Measurements from ENCODE around the gene TRIM4. TPM values are rescaled to one million over a fixed set of nuclear protein-coding genes. Genes with fewer than 3 reads are reported as not detected.
"Not testable (repeated sequence)": the region's sequence is repeated elsewhere in the genome, so short reads cannot be mapped to it uniquely, and the experiment has no call there.

TRIM4 gene
- polyA plus RNA-seq, 12 donors = 14.4 to 24.5 (median 16.4) TPM; not detected in 1

DNA sequence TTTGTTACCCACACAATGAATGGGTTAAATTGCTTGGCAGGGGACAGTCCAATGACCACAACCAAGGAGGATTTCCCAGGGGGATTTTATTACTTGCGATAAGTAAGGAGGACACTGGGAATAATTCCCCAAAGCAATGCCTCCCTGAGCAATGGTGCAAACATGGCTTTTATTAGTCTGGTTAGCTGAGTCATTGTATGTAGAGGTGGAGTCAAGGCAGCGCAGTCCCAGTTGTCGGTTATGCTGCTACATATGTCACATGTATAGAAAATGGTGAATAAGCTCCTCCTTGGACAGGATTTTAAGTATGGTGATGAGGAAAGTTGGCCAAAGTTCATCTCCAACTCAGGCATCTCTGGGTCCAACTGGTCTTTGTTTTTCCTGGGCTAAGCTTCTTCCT lies 3.9 kb upstream of the TRIM4 start:
- DNase-seq = no peak

DNA sequence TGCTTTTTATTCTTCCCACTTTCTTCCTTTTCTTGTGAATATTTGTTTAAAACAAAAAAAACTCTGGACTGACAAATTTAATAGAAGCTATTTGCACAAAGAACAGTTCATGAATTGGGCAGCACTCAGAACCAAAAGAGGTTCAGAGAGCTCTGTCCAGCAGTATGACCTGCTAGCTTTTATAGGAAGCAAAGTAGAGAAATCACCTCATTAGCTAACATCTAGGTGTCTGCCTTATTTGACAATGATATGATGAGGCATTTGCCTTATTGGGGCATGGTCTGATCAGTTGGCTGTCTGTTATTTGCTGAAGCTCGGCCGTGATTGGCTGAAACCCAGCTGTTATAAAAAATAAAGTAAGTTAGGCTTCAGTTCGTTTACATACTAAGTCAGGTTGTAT lies 819 bp upstream of the TRIM4 start:
- peak; percentile 3 for DNase-seq

DNA sequence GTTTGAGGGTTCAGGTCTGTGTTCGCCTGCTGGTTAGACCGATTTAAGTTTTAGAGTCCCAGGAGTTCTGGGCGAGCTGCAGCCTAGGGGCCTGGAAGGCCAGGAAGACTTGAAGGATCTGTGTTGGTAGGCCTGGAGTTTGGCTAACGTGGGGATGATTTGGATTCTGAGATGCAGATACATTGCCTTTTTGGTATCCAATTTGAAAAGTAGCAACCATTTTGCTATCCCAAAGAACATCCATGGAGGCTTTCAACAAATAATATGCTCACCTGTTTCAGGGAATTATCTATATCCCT lies 433 bp upstream of the TRIM4 start:
- no peak for DNase-seq

DNA sequence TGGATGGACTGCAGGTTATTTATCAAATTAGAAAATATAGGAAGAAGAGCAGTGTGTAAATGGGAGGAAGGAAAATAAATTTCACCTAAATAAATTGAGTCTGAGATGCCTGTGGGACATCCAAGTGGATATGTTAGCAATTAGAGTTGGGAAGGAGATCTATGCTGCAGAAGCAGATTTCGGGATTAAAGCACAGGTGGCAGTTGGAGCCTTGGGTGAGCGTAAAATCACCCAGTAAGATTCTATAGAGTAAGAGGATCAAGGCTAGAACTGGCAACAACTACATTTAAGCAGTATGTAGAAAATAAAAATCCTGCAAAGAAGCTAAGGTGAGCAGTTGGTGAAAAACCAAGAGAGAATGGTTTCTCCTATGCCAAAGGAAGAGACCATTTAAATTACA lies 8.4 kb downstream of the TRIM4 start:
- no peak for DNase-seq

DNA sequence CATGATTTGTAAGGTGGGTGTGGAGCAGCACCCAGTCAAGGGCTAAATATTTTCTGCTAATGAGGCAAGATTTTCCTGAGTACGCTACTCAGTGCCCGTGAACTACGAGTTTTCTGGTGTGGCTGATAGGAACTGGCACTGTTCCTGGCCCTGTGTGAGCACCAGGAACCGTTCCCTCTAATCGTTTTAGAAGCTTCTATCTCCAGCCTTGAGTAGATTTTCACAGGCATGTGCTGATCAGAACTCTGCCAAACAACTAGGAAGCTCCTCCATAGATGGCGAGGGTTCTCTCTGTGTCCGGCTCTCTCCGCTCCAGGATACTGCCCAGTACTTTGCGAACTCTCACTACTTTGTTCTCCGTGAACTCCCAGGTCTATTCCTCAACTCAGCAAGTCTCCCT lies 17.7 kb downstream of the TRIM4 start:
- DNase-seq = no peak

DNA sequence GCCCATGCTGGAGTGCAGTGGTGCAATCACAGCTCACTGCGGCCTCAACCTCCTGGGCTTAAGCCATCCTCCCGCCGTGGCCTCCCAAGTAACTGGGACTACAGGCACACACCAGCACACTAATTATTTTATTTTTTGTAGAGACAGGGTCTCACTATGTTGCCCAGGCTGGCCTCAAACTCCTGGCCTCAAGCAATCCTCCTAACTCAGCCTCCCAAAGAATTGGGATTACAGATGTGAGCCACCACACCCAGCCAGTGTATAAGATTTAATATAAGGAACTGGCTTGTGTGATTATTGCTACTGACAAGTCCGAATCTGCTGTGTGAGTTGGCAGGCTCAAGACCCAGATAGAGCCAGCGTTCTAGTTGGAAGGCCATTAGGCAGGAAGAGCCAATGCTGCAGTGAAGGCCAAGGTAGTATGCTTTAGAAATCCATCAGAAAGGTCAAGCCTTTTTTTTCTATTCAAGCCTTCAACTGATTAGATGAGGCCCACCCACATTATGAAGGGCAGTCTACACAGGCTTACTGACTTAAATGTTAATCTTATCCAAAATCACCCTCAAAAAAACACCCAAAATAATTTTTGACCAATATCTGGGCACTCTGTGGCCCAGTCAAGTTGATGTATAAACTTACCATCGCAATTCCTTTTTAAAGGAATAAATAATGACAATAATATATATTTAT lies 19.4 kb downstream of the TRIM4 start:
- no peak for DNase-seq

DNA sequence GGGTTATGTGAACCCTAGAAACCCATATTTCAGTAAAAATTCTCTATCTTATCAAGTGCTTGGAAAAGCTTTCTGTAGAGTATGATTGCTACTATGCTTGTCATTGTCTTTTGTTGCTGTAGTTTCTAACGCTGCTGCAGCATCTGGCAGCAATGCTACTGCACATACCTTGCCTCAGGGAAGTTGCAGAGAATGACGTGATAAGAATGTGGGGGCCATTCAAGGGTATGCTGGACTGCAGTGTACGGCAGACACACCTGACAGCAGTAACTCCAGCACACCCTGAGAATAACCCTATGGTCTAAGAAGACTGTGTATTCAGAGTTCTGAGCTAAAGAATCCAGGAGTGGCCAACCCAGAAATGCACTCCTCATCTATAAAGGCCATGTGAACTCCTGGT lies 20.5 kb downstream of the TRIM4 start:
- no peak for DNase-seq

DNA sequence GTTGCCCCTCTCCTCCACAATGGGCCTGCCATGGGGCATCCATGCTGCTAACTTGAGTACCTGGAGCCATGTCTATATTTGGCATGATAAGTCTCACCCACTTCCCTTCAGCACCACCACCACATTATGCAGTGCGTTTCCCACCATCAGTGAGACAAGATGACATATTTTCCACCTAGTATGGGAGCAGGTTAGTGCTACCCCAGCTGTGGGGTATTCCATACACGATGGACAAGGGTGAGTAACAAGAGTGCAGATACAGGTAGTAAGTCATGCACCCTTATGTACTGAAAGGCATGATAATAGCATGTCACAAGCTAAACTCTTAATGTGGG lies 21.3 kb downstream of the TRIM4 start:
- DNase-seq = no peak

DNA sequence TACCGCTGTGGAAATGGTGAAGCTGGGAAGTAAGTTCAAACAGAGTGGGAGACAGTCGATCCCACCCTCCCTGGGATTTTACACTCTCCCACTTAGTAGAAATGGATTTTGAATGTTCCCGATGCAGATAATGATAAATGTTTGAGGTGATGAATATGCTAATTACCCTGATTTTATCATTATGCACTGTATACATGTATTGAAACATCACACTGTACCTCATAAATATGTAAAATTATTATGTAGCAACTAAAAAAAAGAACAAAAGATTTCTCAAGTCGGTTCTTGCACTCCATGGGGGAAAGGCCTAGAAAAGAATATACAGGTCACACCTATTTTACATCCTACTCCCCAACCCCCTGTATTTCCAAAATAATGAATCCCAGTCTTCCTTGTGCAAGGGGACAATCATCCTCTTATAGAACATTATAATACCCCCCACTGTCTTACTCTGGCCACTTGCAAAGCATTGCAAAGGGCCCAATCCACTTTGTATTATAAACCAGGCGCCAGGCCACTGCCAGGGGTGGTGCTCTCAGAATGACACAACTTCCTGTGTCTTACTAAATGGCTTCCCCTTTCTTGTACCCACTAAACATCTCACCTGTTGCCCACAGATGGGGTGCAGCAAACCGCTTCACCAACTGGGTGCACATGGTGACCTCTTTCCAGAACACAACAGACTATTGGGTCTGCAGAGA lies 21.9 kb downstream of the TRIM4 start:
- no peak for DNase-seq

DNA sequence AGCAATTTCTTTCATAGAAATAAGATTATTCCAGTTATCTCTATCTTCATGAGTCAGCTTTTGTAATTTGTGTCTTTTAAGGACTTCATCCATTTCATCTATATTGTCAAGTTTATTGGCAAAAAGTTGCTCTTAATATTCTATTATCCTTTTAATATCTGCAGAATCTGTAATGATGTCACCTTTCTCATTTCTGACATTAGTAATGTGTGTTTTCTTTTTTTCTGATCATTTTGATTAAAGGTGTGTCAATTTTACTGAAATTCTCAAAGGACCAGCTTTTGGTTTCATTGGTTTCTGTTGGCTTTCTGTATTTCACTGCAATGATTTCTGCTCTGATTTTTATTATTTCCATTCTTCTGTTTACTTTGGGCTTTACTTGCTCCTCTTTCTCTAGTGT lies 24.6 kb downstream of the TRIM4 start:
- DNase-seq = no peak

DNA sequence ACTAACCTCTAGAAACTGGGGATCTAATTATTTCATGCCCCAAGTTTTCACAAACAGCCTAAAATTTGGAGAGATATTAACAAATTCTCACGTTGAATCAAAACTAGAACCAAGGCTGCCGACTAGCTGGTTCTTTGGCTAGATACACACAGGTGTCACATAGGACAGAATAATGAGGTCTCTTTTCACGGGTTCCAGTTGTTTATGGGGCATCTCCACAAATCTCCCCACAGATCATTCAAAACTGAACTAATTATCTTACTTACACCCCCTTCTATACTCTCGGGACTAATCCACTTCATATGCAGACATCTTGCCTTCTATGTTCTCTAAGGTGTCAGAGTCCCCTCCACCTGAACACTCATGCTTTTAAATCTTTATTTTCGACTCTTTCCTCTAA lies 26.1 kb downstream of the TRIM4 start:
- no peak for DNase-seq

DNA sequence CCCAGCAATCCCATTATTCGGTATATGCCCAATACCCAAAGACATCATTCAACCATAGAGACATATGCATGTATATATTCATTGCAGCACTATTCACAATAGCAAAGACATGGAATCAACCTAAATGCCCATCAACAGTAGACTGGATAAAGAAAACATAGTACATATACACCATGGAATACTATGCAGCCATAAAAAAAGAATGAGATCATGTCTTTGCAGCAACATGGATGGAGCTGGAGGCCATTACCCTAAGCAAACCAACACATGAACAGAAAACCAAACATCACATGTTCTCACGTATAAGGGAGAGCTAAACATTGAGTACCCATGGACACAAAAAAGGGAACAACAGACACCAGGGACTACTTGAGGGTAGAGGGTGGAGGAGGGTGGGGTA lies 29.0 kb downstream of the TRIM4 start:
- DNase-seq = not testable (repeated sequence)

DNA sequence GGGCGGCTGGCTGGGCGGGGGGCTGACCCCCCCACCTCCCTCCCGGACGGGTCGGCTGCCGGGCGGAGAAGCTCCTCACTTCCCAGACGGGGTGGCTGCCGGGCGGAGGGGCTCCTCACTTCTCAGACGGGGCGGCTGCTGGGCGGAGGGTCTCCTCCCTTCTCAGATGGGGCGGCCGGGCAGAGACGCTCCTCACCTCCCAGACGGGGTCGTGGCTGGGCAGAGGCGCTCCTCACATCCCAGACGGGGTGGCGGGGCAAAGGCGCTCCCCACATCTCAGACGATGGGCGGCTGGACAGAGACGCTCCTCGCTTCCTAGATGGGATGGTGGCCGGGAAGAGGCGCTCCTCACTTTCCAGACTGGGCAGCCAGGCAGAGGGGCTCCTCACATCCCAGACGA lies 31.0 kb downstream of the TRIM4 start:
- DNase-seq = not testable (repeated sequence)

DNA sequence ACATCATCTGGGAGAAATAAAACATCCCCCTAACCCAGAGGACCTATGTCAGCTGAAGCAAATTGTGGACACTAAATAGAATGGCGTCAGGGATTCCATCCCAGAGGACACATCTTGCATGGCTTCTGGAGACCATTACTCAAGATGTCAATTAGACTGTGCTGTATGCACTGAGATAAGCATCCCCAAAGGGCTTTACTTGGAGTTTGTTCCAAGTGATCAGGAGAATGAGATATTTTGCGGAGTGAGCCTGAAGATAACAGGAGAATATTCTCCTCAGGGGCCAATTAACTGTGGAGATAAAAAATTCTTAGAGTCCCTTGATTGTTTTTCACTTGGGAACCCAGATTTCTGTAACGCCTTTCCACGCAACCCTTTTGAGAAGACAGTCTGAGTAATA lies 38.0 kb downstream of the TRIM4 start:
- no peak for DNase-seq

DNA sequence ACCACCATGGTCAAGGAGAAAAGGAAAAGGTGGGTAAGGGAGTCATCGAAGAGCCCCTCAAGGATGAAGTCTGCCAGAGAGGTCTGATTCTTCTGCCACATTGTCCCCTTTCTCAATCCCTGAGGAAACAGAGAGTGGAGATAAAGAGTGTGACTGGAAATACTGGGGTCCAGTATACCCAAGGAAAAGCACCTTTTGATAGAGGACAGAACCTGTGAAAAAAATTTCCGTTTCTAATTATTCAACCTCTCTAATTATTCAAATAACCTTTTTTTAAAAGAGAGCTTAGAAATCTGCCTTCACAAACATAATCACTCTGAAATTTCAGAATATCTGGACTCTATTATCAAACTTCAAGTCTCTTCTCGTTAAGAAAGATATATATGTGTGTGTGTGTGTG lies 42.4 kb downstream of the TRIM4 start, which contains the start of gene OR2AE1:
OR2AE1 (minus strand) TSS at position 101 of the 400 bp plus-strand sequence; CDS start at position 101, 0 bp downstream.
- DNase-seq = no peak

DNA sequence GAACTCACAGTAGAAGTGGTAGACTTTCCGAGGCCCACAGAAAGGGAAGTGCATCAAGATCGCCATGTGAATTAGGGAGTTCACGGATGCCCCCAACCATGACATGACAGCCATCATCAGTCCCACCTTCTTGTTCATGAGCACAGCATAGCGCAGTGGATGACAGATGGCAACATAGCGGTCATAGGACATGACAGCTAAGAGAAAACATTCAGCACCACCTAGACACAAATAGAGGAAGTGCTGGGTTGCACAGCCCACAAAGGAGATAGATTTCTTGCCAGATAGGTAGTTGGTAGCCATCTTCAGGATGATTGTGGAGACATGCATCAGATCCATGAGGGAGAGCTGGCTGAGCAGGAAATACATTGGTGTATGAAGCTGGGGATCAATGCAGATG lies 42.8 kb downstream of the TRIM4 start:
- no peak for DNase-seq

DNA sequence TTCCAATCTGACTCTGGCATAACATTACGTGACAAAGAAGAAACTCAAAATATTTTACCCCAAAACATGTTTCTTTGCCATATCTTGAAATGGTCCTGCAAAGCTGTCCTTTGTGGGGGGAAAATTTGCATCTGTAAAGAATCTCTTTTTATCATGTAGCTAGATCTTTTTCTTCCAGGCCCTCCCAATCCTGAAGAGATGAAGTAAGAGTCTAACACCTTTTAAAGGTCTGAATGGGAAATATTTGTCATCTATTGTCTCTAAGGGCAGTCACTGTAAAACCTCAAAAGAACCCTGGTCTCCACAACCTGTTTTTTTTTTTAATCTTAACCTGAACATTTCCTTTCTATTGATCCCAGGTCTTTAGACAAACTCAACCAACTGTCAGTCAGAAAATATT lies 51.1 kb downstream of the TRIM4 start:
- DNase-seq = no peak

DNA sequence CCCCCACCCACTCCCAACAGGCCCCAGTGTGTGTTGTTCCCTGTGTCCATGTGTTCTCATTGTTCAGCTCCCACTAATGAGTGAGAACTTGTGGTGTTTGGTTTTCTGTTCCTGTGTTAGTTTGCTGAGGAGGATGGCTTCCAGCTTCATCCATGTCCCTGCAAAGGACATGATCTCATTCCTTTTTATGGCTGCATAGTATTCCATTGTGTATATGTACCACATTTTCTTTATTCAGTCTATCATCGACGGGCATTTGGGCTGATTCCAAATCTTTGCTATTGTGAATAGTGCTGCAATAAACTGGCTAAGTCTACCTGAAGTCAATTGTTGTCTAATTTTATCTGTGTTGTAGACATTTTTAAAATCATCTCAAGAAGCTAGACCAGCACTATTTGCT lies 51.9 kb downstream of the TRIM4 start:
- not testable (repeated sequence) for DNase-seq

DNA sequence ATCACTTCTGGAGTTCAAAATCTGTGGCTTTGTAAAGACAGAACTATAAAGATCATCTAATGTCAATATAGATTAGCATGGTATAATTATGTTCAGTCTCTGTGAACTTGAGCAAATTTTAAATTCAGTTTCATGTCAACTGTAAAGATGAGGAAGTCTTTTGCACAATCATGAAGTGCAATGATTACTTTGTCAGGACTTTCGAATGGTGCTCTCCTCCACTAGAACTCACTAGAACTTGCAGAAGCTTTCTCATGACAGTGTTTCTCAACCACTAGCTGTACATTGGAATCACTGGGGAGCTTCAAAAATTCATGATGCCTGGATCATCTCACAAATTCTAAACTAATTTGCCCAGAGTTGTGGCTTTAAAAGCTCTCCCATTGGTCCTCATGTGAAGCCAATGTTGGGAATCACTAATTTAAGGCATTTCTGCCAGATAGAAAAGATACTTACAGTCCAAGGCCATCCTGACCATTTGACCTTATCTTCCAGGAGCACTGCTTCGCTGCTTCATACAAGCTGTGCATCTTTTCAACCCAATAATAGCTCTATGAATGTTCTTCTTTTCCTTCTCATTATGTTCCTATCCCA lies 55.4 kb downstream of the TRIM4 start:
- DNase-seq = no peak

DNA sequence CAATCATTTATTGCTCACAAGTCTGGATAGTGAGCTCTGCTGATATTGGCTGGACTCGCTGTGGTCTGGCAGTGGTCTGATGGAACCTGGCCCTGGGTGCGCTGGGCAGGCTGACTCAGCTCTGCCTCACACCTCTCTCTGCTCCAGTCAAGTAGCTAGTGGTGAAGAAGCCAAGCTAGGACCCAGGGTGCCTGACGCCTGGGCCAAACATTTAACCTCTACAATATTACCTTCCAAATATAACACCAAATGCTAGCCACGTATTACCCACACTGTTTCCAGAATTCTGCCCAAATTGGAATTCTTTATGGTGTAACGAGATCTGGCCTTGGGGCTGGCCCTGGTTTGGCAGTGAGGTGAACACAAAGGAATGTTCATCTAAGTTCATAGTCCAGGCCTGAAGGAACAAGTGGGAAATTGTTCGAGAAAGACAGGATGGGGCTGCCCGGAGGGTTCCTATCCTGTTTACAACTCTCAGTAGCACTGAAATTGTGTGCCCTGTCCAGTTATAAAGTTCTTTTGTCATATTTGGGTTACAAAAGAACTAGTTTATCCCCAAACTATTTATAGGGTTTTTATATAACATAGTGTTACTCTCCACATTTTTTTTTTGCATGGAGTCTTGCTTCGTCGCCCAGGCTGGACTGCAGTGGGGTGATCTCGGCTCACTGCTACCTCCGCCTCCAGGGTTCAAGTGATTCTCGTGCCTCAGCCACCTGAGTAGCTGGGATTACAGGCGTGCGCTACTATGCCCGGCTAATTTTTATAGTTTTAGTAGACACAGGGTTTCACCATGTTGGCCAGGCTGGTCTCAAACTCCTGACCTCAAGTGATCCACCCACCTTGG lies 58.8 kb downstream of the TRIM4 start:
- DNase-seq = peak; percentile 4

DNA sequence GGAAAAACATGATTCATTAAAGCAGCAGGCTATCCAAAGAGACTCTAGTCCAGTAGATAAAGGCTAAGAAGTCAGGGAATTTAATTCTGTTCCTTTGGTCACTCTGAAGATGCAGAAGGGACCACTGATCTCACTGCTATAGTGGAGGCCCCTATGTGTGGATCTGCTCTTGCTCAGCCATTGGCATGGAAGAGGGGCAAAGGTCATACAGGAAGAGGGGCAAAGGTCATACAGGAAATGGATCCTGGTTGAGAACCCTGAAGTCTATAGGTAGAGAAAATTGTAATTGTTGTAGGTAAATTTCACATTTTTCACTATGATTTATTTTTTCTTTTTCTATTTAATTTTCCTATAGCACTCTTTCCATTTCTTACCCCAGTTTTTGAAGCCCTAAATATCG lies 64.1 kb downstream of the TRIM4 start:
- DNase-seq = no peak

DNA sequence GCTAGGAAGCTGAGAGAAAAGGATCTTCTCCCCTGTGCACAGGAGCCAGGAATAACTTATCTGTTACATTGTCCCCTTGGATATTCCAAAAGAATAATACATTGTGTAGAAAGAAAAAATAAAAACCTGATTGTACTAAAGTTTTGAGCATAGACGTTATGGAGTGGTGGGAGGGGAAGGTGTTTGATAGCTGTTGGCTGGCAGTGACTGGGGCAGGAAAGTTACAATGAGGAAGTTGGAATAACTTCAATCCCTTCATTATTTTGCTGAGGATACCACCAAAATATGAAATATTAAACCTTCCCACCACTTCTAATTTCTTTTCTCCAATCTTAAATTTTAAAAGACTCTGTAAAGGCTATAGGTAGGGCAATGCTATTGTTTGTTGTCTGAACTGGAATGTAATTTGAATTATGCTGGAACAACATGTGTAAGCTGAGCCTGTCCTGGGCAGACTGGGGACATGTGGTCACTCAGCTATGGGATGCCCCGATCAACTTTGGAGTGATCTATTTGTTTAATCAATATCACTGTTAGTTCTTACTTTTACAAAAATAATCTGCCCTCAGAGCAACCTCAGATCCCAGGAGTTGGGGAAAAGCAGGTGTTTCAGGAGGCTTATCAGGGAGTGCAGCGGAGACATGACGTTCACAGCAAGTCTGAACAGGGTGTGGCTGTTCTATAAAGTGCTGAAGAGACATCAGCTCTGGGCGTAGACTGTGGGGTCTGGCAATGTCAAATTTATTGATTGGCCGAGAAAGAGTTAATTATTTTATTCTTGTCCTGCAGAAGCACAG lies 70.7 kb downstream of the TRIM4 start:
- no peak for DNase-seq
